ENCODE results near the gene GLT8D1.

Gene GLT8D1

DNA sequence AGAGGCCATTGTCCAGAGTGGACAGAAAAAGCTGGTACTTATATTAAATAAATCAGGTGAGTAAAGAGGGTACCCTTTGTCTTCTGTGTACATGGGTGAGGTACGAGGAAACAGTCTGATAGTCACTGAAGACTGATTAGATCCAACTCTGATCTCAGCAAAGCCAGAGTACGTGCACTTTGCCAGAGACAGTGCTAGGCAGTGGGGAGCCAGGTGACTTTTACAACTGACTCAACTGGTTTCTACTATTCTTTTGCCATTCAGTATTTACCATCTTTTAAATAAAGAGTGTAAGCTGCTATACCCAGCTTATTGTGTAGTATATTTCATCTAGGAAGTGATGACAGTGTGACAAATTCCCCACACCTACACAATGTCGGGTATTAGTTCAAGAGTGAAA is 16.4 kb downstream of the GLT8D1 start:
- H3K4me2 ChIP-seq (ENCODE audit: low read length) = peak overlapping the region; percentile 96; the same call in 1 of the 2 replicates
- peaks cover 67% of the 10 kb centered on the region for H3F3A ChIP-seq (ENCODE audit: control insufficient read depth, insufficient read depth)
- peaks cover 89% of the 10 kb centered on the region for H3K36me3 ChIP-seq (ENCODE audit: control insufficient read depth, low read length)
- no peak overlapping the region for H3K27ac ChIP-seq (ENCODE audit: low read depth, low read length)
- peaks cover 36% of the 10 kb centered on the region for H3K4me1 ChIP-seq (ENCODE audit: control insufficient read depth, low read length)
- peaks cover 69% of the 10 kb centered on the region for H3K79me2 ChIP-seq (ENCODE audit: control insufficient read depth, low read length)
- no peak overlapping the region for H3K4me3 ChIP-seq (ENCODE audit: low read length)
- peaks cover 29% of the 10 kb centered on the region for H4K20me1 ChIP-seq (ENCODE audit: control insufficient read depth, insufficient read depth, low read depth, low read length)
- no peaks in the 10 kb centered on the region for H3K9me2 ChIP-seq (replicated peaks; ENCODE audit: control insufficient read depth, low read length)
- no peaks in the 10 kb centered on the region for H3K27me3 ChIP-seq (ENCODE audit: control insufficient read depth, low read length)
- H3K9me3 ChIP-seq (ENCODE audit: control insufficient read depth, insufficient read depth, low read length) = no peaks in the 10 kb centered on the region
- TF ChIP-seq, protein P1, sequence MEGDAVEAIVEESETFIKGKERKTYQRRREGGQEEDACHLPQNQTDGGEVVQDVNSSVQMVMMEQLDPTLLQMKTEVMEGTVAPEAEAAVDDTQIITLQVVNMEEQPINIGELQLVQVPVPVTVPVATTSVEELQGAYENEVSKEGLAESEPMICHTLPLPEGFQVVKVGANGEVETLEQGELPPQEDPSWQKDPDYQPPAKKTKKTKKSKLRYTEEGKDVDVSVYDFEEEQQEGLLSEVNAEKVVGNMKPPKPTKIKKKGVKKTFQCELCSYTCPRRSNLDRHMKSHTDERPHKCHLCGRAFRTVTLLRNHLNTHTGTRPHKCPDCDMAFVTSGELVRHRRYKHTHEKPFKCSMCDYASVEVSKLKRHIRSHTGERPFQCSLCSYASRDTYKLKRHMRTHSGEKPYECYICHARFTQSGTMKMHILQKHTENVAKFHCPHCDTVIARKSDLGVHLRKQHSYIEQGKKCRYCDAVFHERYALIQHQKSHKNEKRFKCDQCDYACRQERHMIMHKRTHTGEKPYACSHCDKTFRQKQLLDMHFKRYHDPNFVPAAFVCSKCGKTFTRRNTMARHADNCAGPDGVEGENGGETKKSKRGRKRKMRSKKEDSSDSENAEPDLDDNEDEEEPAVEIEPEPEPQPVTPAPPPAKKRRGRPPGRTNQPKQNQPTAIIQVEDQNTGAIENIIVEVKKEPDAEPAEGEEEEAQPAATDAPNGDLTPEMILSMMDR (IDR thresholded peaks at IDR 0.05; ENCODE audit: low read depth, low read length, poor library complexity, severe bottlenecking) = no peak
- TF ChIP-seq EZH2phosphoT487 (IDR thresholded peaks at IDR 0.05; ENCODE audit: borderline replicate concordance, low read length) = no peak

DNA sequence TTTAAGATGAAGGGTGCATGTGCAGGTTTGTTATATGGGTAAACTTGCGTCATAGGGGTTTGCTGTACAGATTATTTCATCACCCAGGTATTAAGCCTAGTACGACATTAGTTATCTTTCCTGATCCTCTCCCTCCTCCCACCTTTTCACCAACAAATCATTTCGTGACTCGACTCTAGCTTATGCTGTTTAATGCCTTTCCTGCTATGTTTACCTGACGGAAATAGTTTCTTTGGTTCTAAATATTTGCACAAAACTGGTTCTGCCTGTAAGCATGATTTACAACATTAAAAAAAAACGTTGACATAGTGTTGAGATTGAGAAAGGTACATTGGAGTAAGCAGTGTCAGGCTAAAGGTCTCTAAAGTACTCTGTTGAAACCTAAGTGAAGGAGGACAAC is 17.3 kb downstream of the GLT8D1 start:
- Histone ChIP-seq H3K9me3 (ENCODE audit: control insufficient read depth, insufficient read depth, low read length) (no peaks in the 10 kb centered on the region), H3K9me2 (replicated peaks; ENCODE audit: control insufficient read depth, low read length) (no peaks in the 10 kb centered on the region), H3F3A (ENCODE audit: control insufficient read depth, insufficient read depth) (peaks cover 60% of the 10 kb centered on the region), H3K36me3 (ENCODE audit: control insufficient read depth, low read length) (peaks cover 87% of the 10 kb centered on the region), H3K27me3 (ENCODE audit: control insufficient read depth, low read length) (no peaks in the 10 kb centered on the region), H3K27ac (ENCODE audit: low read depth, low read length) (no peak overlapping the region), H3K4me3 (ENCODE audit: low read length) (no peak overlapping the region), H4K20me1 (ENCODE audit: control insufficient read depth, insufficient read depth, low read depth, low read length) (peaks cover 29% of the 10 kb centered on the region), H3K4me1 (ENCODE audit: control insufficient read depth, low read length) (peaks cover 43% of the 10 kb centered on the region), H3K79me2 (ENCODE audit: control insufficient read depth, low read length) (peaks cover 78% of the 10 kb centered on the region), H3K4me2 (ENCODE audit: low read length) (peak overlapping the region; percentile 96)
- TF ChIP-seq, protein P1 (IDR thresholded peaks at IDR 0.05; ENCODE audit: low read depth, low read length, poor library complexity, severe bottlenecking) = no peak
- no peak for TF ChIP-seq EZH2phosphoT487 (IDR thresholded peaks at IDR 0.05; ENCODE audit: borderline replicate concordance, low read length)

DNA sequence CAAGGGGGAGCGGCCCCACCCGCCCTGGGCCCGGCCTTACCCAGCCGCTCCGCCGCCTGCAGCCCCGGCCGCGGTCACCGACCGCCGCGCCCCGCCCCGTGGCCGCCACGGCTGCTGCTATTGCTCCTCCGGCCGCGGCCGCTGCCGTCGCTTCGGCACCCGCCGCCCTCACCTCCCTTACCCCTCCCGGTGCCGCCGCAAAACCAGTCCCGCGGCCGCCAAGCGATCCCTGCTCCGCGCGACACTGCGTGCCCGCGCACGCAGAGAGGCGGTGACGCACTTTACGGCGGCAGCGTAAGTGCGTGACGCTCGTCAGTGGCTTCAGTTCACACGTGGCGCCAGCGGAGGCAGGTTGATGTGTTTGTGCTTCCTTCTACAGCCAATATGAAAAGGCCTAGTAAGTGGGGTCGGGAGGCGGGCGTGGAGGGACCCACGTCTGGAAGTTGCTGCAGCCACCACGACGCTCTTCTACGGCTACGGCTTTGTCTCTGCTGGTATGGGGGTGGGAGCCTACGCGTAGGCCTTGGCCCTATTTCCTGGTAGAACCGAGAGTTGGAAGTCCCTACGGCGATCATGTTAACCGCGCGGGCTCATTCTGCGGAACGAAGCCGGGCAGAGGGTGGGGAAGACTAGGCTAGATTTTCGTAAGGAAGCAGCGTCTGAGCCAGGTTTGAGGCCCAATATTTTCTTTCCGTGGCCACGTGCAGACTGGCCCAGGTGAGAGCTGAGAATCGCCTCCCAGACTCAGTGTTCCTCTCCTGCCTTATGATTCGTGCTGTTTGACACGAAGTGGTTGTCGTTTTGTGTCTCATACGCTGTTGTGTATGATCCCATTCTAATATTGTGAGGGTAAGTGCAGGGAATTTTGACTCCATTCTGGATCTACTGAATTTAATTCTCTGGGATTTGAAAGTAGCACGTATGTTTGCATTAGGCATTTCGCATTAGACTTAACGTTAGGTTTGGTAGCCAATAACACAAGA is 19.6 kb downstream of the GLT8D1 start, which contains the start of the genes GNL3 and PBRM1:
GNL3 (plus strand) TSS at position 324 of the 983 bp plus-strand sequence; CDS start at position 385, 61 bp downstream.
PBRM1 (minus strand) TSS at position 205 of the 983 bp plus-strand sequence.
- Histone ChIP-seq H3K9me3 (ENCODE audit: control insufficient read depth, insufficient read depth, low read length) (no peaks in the 10 kb centered on the region), H3K27ac (ENCODE audit: low read depth, low read length) (peak within 1 kb of the TSS; percentile 80), H3K36me3 (ENCODE audit: control insufficient read depth, low read length) (peaks cover 83% of the 10 kb centered on the region), H3K79me2 (ENCODE audit: control insufficient read depth, low read length) (peaks cover 94% of the 10 kb centered on the region), H3K4me1 (ENCODE audit: control insufficient read depth, low read length) (peaks cover 47% of the 10 kb centered on the region), H3K4me2 (ENCODE audit: low read length) (peak within 1 kb of the TSS; percentile 96), H3K27me3 (ENCODE audit: control insufficient read depth, low read length) (no peaks in the 10 kb centered on the region), H4K20me1 (ENCODE audit: control insufficient read depth, insufficient read depth, low read depth, low read length) (peaks cover 29% of the 10 kb centered on the region), H3K9me2 (replicated peaks; ENCODE audit: control insufficient read depth, low read length) (no peaks in the 10 kb centered on the region), H3F3A (ENCODE audit: control insufficient read depth, insufficient read depth) (peaks cover 39% of the 10 kb centered on the region), H3K4me3 (ENCODE audit: low read length) (peak within 1 kb of the TSS; percentile 98)
- no peak for TF ChIP-seq EZH2phosphoT487 (IDR thresholded peaks at IDR 0.05; ENCODE audit: borderline replicate concordance, low read length)
- TF ChIP-seq, protein P1 (IDR thresholded peaks at IDR 0.05; ENCODE audit: low read depth, low read length, poor library complexity, severe bottlenecking) = no peak
